ENCODE data around the gene TSPAN31. TPM values are rescaled to one million over a fixed set of nuclear protein-coding genes. Genes with fewer than 3 reads are reported as not detected.

TSPAN31 gene
- total and polyA plus RNA-seq, 9 of the 15 experiments (the other 6 are each of a cell fraction or from before 2014, with no cell fraction given), result 11.3 to 26.4 (median 14.3) TPM

DNA sequence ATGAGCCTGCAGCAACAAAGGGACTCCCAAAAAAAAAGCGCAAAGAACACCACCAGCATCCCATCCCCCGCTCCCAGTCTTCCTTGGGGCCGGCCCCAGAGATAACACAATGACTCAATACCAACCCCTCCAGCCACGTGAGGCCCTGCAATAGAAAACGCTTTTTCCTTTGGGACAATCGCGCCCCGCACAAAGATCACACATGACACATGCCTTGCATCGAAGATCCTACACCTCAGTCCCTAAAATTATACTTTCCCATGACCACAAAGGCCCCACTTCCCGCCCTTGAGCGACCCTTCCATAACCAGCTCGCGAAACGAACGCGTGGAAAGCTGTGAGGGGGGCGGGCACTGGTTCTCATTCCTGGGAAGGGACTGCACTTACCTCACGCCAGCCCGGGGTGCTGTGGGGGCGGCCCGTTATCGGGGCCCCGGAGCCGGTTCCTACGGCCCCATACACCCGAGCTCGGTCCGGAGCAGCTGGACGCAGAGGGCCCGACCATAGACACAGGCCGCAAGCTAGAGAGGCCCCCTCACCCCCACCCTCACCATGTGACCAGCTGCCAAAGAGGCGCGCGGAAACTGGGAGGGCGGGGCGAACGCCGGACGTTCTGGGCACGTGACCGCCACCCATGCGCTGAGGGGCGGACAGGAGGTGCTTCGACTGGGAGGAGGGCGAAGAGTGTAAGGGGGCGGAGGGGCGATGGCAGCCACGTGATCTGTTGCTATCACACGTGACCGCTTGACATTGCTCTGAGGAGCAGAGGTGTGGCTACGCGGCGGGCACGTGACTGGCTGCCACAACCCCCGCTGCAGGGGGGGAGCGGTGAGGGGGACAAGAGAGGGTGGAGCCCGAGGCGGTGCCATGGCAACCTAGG is 7.2 kb downstream of the TSPAN31 start, which contains the start of gene CDK4 (continued):
- TF ChIP-seq, protein P1, sequence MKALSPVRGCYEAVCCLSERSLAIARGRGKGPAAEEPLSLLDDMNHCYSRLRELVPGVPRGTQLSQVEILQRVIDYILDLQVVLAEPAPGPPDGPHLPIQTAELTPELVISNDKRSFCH (CRISPR knock-in tag; IDR thresholded peaks at IDR 0.05), result no peak
- TF ChIP-seq, protein P1 (tag; IDR thresholded peaks at IDR 0.05), result peak; percentile 77; the same call in 1 of the 2 replicates
- TF ChIP-seq ELF2 (CRISPR knock-in tag; IDR thresholded peaks at IDR 0.05), result no peak
- no peak for TF ChIP-seq SRSF7 (optimal IDR thresholded peaks at IDR 0.05; ENCODE audit: low read depth, low read length)
- no peak for TF ChIP-seq SMAD3 (CRISPR knock-in tag; conservative IDR thresholded peaks at IDR 0.05)
- TF ChIP-seq CEBPG (CRISPR knock-in tag; IDR thresholded peaks at IDR 0.05), result peak; percentile 74; the same call in 1 of the 2 replicates
- TF ChIP-seq CEBPG (tag; conservative IDR thresholded peaks at IDR 0.05 in 1 of 2, IDR thresholded peaks at IDR 0.05 in 1 of 2), result peak; percentile 69 to 74
- TF ChIP-seq FOXM1 (IDR thresholded peaks at IDR 0.05; ENCODE audit: low read depth), result 0 out of 2 replicates have a peak, but pooled peaks have one; percentile 1
- no peak for TF ChIP-seq FOXM1 (CRISPR knock-in tag; IDR thresholded peaks at IDR 0.05; ENCODE audit: low read depth)
- peak; percentile 81; the same call in 1 of the 2 replicates for TF ChIP-seq ZNF263 (CRISPR knock-in tag; IDR thresholded peaks at IDR 0.05; ENCODE audit: borderline replicate concordance)
- peak; percentile 82 for TF ChIP-seq PHF8 (IDR thresholded peaks at IDR 0.05; ENCODE audit: borderline replicate concordance, low read length)
- TF ChIP-seq MECOM (CRISPR knock-in tag; IDR thresholded peaks at IDR 0.05), result no peak
- TF ChIP-seq SP1 (CRISPR knock-in tag; IDR thresholded peaks at IDR 0.05), result peak; percentile 98
- TF ChIP-seq ARID1B (IDR thresholded peaks at IDR 0.05), result peak; percentile 77
- TF ChIP-seq ZNF197 (CRISPR knock-in tag; IDR thresholded peaks at IDR 0.05; ENCODE audit: low read depth), result no peak; the same call in 1 of the 2 replicates
- TF ChIP-seq, protein P2, sequence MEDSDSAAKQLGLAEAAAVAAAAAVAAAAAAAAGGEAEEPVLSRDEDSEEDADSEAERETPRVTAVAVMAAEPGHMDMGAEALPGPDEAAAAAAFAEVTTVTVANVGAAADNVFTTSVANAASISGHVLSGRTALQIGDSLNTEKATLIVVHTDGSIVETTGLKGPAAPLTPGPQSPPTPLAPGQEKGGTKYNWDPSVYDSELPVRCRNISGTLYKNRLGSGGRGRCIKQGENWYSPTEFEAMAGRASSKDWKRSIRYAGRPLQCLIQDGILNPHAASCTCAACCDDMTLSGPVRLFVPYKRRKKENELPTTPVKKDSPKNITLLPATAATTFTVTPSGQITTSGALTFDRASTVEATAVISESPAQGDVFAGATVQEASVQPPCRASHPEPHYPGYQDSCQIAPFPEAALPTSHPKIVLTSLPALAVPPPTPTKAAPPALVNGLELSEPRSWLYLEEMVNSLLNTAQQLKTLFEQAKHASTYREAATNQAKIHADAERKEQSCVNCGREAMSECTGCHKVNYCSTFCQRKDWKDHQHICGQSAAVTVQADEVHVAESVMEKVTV (CRISPR knock-in tag; IDR thresholded peaks at IDR 0.05), result no peak
- TF ChIP-seq PHTF2 (CRISPR knock-in tag; IDR thresholded peaks at IDR 0.05), result no peak
- TF ChIP-seq, protein P3, sequence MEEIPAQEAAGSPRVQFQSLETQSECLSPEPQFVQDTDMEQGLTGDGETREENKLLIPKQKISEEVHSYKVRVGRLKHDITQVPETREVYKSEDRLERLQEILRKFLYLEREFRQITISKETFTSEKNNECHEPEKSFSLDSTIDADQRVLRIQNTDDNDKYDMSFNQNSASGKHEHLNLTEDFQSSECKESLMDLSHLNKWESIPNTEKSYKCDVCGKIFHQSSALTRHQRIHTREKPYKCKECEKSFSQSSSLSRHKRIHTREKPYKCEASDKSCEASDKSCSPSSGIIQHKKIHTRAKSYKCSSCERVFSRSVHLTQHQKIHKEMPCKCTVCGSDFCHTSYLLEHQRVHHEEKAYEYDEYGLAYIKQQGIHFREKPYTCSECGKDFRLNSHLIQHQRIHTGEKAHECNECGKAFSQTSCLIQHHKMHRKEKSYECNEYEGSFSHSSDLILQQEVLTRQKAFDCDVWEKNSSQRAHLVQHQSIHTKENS (CRISPR knock-in tag; IDR thresholded peaks at IDR 0.05), result no peak
- TF ChIP-seq, protein P4, sequence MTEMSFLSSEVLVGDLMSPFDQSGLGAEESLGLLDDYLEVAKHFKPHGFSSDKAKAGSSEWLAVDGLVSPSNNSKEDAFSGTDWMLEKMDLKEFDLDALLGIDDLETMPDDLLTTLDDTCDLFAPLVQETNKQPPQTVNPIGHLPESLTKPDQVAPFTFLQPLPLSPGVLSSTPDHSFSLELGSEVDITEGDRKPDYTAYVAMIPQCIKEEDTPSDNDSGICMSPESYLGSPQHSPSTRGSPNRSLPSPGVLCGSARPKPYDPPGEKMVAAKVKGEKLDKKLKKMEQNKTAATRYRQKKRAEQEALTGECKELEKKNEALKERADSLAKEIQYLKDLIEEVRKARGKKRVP (CRISPR knock-in tag; IDR thresholded peaks at IDR 0.05), result peak; percentile 38; the same call in 1 of the 2 replicates
- TF ChIP-seq, protein P5, sequence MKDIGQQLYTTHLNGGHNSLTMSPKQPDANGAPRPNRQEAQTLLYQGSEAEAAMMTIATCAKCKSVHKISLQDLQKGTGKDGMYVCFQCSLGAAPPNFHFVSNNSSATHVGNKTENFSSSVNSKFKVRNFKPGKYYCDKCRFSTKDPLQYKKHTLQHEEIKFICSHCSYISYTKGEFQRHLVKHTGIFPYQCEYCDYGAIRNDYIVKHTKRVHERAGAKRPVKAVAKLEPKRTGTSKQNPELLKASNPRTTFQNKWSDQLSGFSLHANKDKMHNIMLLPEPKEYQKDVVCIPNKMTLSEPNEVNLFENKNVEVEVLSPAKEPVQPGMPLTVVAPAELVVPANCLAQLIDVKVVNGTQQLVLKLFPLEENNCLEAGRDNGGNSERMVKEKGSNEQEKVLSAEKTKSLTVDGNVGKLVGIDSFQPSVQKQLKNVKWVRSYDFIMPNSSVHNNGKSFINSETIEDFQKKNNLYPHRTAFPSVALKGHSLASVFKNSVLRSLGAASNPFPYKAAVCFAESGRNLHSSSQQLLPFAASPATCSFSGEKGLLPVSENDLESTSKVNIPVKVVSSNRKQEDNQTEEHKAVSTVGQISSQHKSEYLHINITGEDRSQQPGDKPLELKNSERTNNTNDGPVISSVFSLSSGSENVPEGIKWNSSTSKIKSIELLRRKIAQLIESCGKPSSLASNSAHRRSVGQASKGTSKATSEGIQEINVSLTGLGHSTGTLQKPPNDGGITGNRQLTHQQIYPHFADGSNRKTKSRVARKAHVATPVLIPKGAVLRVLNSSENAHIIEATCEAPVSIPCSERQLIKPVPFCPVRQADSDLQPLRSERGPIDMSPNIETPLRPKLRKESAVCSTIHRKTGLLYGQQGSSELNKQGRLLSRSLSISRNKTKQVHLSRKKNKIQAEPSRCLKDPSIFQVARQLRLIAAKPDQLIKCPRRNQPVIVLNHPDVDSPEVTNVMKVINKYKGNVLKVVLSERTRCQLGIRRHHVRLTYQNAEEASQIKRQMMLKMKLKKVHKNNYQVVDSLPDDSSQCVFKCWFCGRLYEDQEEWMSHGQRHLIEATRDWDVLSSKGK (CRISPR knock-in tag; IDR thresholded peaks at IDR 0.05), result no peak

All from K562 (cell line).